H1 (cell line): Measurements from ENCODE around the gene HS3ST5. TPM values are rescaled to one million over a fixed set of nuclear protein-coding genes. Genes with fewer than 3 reads are reported as not detected.

Source experiments
- EZH2 ChIP-seq: fragments of 200-600 bp; sonication (generic); IDR thresholded peaks from 2 replicates; pipeline ENCODE4 v1.7.1; 2012; ENCODE audit warnings: low read depth, mild to moderate bottlenecking, moderate library complexity, low read length, inconsistent platforms; ENCODE audit not compliant: severe bottlenecking
- RBBP5 ChIP-seq: IDR thresholded peaks from 2 replicates; pipeline ENCODE4 v1.7.1; 2012; ENCODE audit warnings: low read depth, mild to moderate bottlenecking, inconsistent platforms, low read length, moderate library complexity, borderline replicate concordance
- SUZ12 ChIP-seq: fragments of 200-600 bp; sonication (generic); IDR thresholded peaks from 2 replicates; pipeline ENCODE4 v1.6.1; 2012; ENCODE audit warnings: mild to moderate bottlenecking, inconsistent platforms, low read length, moderate library complexity, mixed read lengths
- TAF7 ChIP-seq: optimal IDR thresholded peaks from 2 replicates; pipeline ENCODE3; 2011; ENCODE audit warnings: low read depth, mild to moderate bottlenecking, inconsistent platforms, low read length, moderate library complexity, borderline replicate concordance
- polyA plus RNA-seq, 7 experiments: library from polyadenylated mRNA; depleted of rRNA in 3 of 7; stranded (reverse) in 5 of 7; unstranded in 2 of 7; fragments of >200 nt in 5 of 7; fragments of 200-250 nt in 2 of 7; gene quantifications; 1 replicate in 5 of 7; 2 replicates in 1 of 7; 4 replicates in 1 of 7; pipeline versions ENCODE4 v1.2.1 to v1.2.3, GENCODE V29; 2011 to 2013; ENCODE audit warnings: missing spikeins in 2 of 7, mixed read lengths in 2 of 7
- total RNA-seq: library from RNA; stranded (reverse); fragmentation: NEBNext Ultra II Directional; extraction: Animal tissue kit (Norgen Biotek cat#: 25700); gene quantifications from 2 replicates; pipeline ENCODE4 v1.2.1, GENCODE V29; 2021

HS3ST5 gene
- total and polyA plus RNA-seq, 2 of the 8 experiments (the other 6 are each of a cell fraction or from before 2014, with no cell fraction given): 1.2 to 9.9 TPM

GRCh38 chr6:114228675-114229074 lies 114.1 kb downstream of the HS3ST5 start (continued):
- TF ChIP-seq TAF7 (no peak), SUZ12 (no peak), EZH2 (no peak), RBBP5 (no peak)
- TF ChIP-seq, all 59 proteins: peak for 0
